ENCODE results near the gene CACNA2D1.

- TF ChIP-seq CTCF (IDR thresholded peaks at IDR 0.05) (no peak), POLR2A (IDR thresholded peaks at IDR 0.05) (no peak)
Observed at GRCh38 chr7:82173400-82174021, 270.1 kb downstream of the CACNA2D1 start.
